Prostate gland (tissue), 2 donors: ENCODE measurements around the gene E2F6.

Experiments
- POLR2A ChIP-seq: fragments of 450-650 bp; IDR thresholded peaks from one replicate; pipeline ENCODE4 v1.6.1; 2016; ENCODE audit warnings: antibody characterized with exemption, mild to moderate bottlenecking
- POLR2AphosphoS5 ChIP-seq: sonication (generic); formaldehyde crosslinking; IDR thresholded peaks from one replicate; pipeline ENCODE4 v1.6.1; 2017; ENCODE audit warnings: antibody characterized with exemption
- TF ChIP-seq, protein P1 (sequence below), 4 experiments: fragments of 200-600 bp in 2 of 4; fragments of 450-650 bp in 2 of 4; sonication (generic) in 2 of 4; IDR thresholded peaks; 1 replicate in 3 of 4; 2 replicates in 1 of 4; pipeline ENCODE4 v1.5.1; 2016 to 2019; ENCODE audit warnings: antibody characterized with exemption in 4 of 4, mild to moderate bottlenecking in 2 of 4, moderate library complexity in 2 of 4

DNA sequence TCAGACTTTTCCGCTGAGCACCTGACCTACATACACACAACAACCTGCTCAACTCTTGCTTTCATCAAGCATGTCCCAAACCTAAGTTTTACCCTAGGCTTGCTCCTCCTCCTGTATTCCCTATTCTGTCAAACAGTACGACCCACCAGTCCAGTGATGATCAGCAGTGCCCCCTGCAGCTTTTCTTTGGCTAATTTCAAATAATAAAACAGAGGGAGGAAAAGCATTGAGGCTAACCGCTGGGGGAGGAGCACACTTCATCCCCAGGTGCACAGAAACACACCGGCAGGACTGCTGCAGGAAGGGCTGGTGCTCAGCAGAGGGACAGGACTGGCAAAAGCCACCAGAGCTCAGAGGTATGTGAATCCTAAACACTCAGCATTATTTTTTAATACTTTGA is 21.2 kb downstream of the E2F6 start:
- TF ChIP-seq, protein P1, sequence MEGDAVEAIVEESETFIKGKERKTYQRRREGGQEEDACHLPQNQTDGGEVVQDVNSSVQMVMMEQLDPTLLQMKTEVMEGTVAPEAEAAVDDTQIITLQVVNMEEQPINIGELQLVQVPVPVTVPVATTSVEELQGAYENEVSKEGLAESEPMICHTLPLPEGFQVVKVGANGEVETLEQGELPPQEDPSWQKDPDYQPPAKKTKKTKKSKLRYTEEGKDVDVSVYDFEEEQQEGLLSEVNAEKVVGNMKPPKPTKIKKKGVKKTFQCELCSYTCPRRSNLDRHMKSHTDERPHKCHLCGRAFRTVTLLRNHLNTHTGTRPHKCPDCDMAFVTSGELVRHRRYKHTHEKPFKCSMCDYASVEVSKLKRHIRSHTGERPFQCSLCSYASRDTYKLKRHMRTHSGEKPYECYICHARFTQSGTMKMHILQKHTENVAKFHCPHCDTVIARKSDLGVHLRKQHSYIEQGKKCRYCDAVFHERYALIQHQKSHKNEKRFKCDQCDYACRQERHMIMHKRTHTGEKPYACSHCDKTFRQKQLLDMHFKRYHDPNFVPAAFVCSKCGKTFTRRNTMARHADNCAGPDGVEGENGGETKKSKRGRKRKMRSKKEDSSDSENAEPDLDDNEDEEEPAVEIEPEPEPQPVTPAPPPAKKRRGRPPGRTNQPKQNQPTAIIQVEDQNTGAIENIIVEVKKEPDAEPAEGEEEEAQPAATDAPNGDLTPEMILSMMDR (IDR thresholded peaks at IDR 0.05): no peak
- TF ChIP-seq POLR2A: no peak
- no peak for TF ChIP-seq POLR2AphosphoS5
